ENCODE measurements around the gene ZNF773. TPM values are rescaled to one million over a fixed set of nuclear protein-coding genes. Genes with fewer than 3 reads are reported as not detected.

Gene ZNF773
- total RNA-seq, 1 donor from 2014 or later: 3.8 TPM

Other genes with a start within 250 kb of the ZNF773 start
- 68.7 TPM for gene ZNF460, start 219.5 kb upstream of the ZNF773 start, total RNA-seq
- gene ZNF543, start 179.5 kb upstream of the ZNF773 start, total RNA-seq: 4.5 TPM
- 5.3 TPM for gene ZNF304, start 148.7 kb upstream of the ZNF773 start, total RNA-seq
- 8.4 TPM for gene TRAPPC2B, start 136.4 kb upstream of the ZNF773 start, total RNA-seq
- 1.4 TPM for gene ZNF547, start 136.4 kb upstream of the ZNF773 start, total RNA-seq
- gene ZNF548, start 110.1 kb upstream of the ZNF773 start, total RNA-seq: 6.9 TPM
- 6.5 TPM for gene ZNF17, start 88.8 kb upstream of the ZNF773 start, total RNA-seq
- 6.4 TPM for gene ZNF749, start 64.6 kb upstream of the ZNF773 start, total RNA-seq
- gene VN1R1, start 42.8 kb upstream of the ZNF773 start, total RNA-seq: 0.28 TPM
- 4.5 TPM for gene ZNF772, start 22.4 kb upstream of the ZNF773 start, total RNA-seq
- 5.7 TPM for gene ZNF419, start 12.2 kb upstream of the ZNF773 start, total RNA-seq
- gene ZNF549, start 27.4 kb downstream of the ZNF773 start, total RNA-seq: 1.6 TPM
- gene ZNF550, start 59.9 kb downstream of the ZNF773 start, total RNA-seq: 2.7 TPM
- 6.4 TPM for gene ZNF416, start 79.0 kb downstream of the ZNF773 start, total RNA-seq
- gene ZIK1, start 84.2 kb downstream of the ZNF773 start, total RNA-seq: 1.1 TPM
- 2.1 TPM for gene ZNF530, start 99.9 kb downstream of the ZNF773 start, total RNA-seq
- 9.6 TPM for gene ZNF134, start 114.3 kb downstream of the ZNF773 start, total RNA-seq
- 4.0 TPM for gene ZNF211, start 133.2 kb downstream of the ZNF773 start, total RNA-seq
- not detected for gene ZSCAN4, start 169.0 kb downstream of the ZNF773 start, total RNA-seq
- gene ZNF551, start 182.0 kb downstream of the ZNF773 start, total RNA-seq: 4.9 TPM
- gene ZNF154, start 209.3 kb downstream of the ZNF773 start, total RNA-seq: 0.60 TPM
- 2.0 TPM for gene ZNF671, start 227.7 kb downstream of the ZNF773 start, total RNA-seq
- gene ZNF776, start 246.9 kb downstream of the ZNF773 start, total RNA-seq: 6.8 TPM